Endodermal cell (in vitro differentiated cells): ENCODE data around the gene ZNF853. TPM values are rescaled to one million over a fixed set of nuclear protein-coding genes. Genes with fewer than 3 reads are reported as not detected.
"Not testable (repeated sequence)": the region's sequence is repeated elsewhere in the genome, so short reads cannot be mapped to it uniquely, and the experiment has no call there.

Experiments used
- DNase-seq: peaks from one replicate; pipeline ENCODE4 v3.0.0-alpha.2; 2017
- H3K27ac ChIP-seq: 2 replicates; pipeline ENCODE4 v1.5.1; 2013; ENCODE audit warnings: mild to moderate bottlenecking, low read depth, low read length, moderate library complexity
- H3K27me3 ChIP-seq: 2 replicates; pipeline ENCODE4 v1.6.1; 2013; ENCODE audit warnings: mild to moderate bottlenecking, low read length, moderate library complexity; ENCODE audit not compliant: insufficient read depth, control insufficient read depth, poor library complexity, severe bottlenecking
- H3K36me3 ChIP-seq: 2 replicates; pipeline ENCODE4 v1.7.0; 2013; ENCODE audit warnings: mild to moderate bottlenecking, low read length, moderate library complexity; ENCODE audit not compliant: control insufficient read depth, insufficient read depth
- H3K4me1 ChIP-seq: one replicate; pipeline ENCODE4 v1.7.0; 2013; ENCODE audit warnings: low read length; ENCODE audit not compliant: control insufficient read depth, insufficient read depth
- H3K4me3 ChIP-seq: 2 replicates; pipeline ENCODE4 v1.5.1; 2013; ENCODE audit warnings: mild to moderate bottlenecking, low read length, moderate library complexity
- H3K9ac ChIP-seq: 2 replicates; pipeline ENCODE4 v1.6.1; 2013; ENCODE audit warnings: mild to moderate bottlenecking, low read length, moderate library complexity; ENCODE audit not compliant: poor library complexity, severe bottlenecking; ENCODE audit errors: extremely low read depth
- H3K9me3 ChIP-seq: 2 replicates; pipeline ENCODE4 v1.6.1; 2013; ENCODE audit warnings: mild to moderate bottlenecking, low read length, moderate library complexity; ENCODE audit not compliant: control insufficient read depth
- H3K27ac Mint-ChIP-seq: 2 replicates; pipeline ENCODE4 v1.8.0; 2020; ENCODE audit warnings: mixed read lengths
- H3K27me3 Mint-ChIP-seq: 2 replicates; pipeline ENCODE4 v1.8.0; 2021; ENCODE audit warnings: mild to moderate bottlenecking, mixed read lengths; ENCODE audit not compliant: insufficient read depth
- H3K36me3 Mint-ChIP-seq: 2 replicates; pipeline ENCODE4 v1.8.0; 2020; ENCODE audit warnings: low read depth, mixed read lengths
- H3K4me1 Mint-ChIP-seq: 2 replicates; pipeline ENCODE4 v1.8.0; 2020; ENCODE audit warnings: mixed read lengths
- H3K4me3 Mint-ChIP-seq: 2 replicates; pipeline ENCODE4 v1.8.0; 2020; ENCODE audit warnings: mild to moderate bottlenecking, moderate library complexity, mixed read lengths
- H3K9me3 Mint-ChIP-seq: 2 replicates; pipeline ENCODE4 v1.8.0; 2020; ENCODE audit warnings: mild to moderate bottlenecking, mixed read lengths
- WGBS, 2 experiments: methylation state at CpG; one replicate each; pipeline versions ENCODE4 v1.1.5 to v1.1.7; 2013; ENCODE audit warnings: missing lambda C conversion rate in 2 of 2, mixed read lengths in 1 of 2; ENCODE audit not compliant: insufficient coverage in 1 of 2, insufficient read length in 1 of 2; 5-methylcytosine and 5-hydroxymethylcytosine counted together
- total RNA-seq, 2 donors: library from RNA; stranded (reverse); fragmentation: NEBNext Ultra II Directional in 1 of 2; extraction: Animal tissue kit (Norgen Biotek cat#: 25700) in 1 of 2; gene quantifications; 2 replicates in 1 of 2; 3 replicates in 1 of 2; pipeline ENCODE4 v1.2.1, GENCODE V29; 2021
- TF ChIP-seq, protein P1 (sequence below): fragments of 200-600 bp; sonication (generic); conservative IDR thresholded peaks from 2 replicates; pipeline ENCODE4 v1.5.0; 2021; ENCODE audit warnings: antibody characterized with exemption, mild to moderate bottlenecking

ZNF853 gene
- total RNA-seq, 2 donors from 2014 or later: 14.2 to 17.2 TPM

DNA sequence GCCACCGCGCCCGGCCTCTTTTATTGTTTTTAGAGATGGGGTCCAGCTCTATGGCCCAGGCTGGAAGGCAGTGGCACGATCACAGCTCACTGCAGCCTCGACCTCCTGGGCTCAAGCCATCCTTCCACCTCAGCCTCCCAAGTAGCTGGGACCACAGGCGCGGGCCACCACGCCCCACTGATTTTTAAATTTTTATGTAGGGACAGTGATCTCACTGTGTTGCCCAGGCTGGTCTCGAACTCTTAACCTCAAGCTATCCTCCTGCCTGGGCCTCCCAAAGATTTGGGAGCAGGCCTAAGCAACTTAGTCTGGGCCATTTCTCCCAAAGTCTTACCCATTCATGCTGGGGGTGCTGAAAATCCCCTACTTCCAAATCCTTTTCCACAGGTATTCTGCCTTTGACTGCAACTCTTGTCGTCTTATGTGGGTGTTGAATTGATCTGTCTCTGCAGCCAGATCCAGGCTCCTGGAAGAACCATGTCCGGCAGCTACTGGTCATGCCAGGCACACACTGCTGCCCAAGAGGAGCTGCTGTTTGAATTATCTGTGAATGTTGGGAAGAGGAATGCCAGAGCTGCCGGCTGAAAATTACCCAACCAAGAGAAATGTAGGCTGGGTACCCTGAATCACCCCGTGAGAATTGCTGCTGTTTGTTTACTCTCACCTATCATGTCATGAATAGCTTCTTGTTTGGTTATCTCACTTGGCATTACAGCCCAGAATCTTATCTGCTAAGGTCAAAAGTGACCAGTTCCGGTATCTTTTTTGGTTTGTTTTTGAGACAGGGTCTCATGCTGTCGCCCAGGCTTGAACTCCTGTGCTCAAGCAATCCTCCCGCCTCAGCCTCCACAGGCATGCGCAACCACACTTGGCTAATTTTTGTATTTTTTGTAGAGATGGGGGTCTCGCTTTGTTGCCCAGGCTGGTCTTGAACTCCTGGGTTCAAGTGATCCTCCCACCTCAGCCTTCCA is 37.0 kb upstream of the ZNF853 start:
- Mint-ChIP-seq H3K4me1 (peaks cover 6% of the 10 kb centered on the region), H3K9me3 (no peaks in the 10 kb centered on the region), H3K27me3 (no peaks in the 10 kb centered on the region), H3K4me3 (peak overlapping the region; percentile 73), H3K27ac (peak overlapping the region; percentile 93), H3K36me3 (peaks cover 38% of the 10 kb centered on the region)
- TF ChIP-seq, protein P1, sequence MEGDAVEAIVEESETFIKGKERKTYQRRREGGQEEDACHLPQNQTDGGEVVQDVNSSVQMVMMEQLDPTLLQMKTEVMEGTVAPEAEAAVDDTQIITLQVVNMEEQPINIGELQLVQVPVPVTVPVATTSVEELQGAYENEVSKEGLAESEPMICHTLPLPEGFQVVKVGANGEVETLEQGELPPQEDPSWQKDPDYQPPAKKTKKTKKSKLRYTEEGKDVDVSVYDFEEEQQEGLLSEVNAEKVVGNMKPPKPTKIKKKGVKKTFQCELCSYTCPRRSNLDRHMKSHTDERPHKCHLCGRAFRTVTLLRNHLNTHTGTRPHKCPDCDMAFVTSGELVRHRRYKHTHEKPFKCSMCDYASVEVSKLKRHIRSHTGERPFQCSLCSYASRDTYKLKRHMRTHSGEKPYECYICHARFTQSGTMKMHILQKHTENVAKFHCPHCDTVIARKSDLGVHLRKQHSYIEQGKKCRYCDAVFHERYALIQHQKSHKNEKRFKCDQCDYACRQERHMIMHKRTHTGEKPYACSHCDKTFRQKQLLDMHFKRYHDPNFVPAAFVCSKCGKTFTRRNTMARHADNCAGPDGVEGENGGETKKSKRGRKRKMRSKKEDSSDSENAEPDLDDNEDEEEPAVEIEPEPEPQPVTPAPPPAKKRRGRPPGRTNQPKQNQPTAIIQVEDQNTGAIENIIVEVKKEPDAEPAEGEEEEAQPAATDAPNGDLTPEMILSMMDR: no peak
- Histone ChIP-seq H3K27ac (no peak overlapping the region), H3K4me3 (peak overlapping the region; percentile 78), H3K36me3 (peaks cover 24% of the 10 kb centered on the region), H3K9ac (peak overlapping the region; percentile 21), H3K27me3 (no peaks in the 10 kb centered on the region), H3K4me1 (no peaks in the 10 kb centered on the region), H3K9me3 (no peaks in the 10 kb centered on the region)
- peak; percentile 60 for DNase-seq
- 72 to 84% methylated on average over 8 to 18 of the region's 18 CpGs for WGBS, 2 experiments

DNA sequence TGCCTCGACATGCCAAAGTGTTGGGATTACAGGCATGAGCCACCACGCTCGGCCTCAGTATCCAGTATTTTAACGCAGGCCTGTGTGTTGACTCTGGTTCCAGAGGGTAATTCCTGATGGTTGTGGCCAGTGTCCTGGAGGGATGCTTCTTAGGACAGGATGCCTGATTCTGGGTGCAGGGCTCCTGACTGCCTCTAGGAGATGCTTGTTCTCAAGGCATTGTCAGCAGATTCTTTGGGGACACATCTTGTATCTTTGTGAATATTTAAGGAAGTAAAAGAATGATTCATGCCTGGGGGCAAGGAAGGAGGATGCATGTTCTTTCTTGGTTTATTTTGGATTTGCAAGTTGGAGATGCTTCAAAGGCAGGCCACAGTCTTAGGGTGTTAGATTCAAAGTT is 36.0 kb upstream of the ZNF853 start:
- DNase-seq: peak; percentile 69
- Histone ChIP-seq H3K9ac (no peak overlapping the region), H3K27ac (no peak overlapping the region), H3K27me3 (no peaks in the 10 kb centered on the region), H3K9me3 (no peaks in the 10 kb centered on the region), H3K4me1 (no peaks in the 10 kb centered on the region), H3K36me3 (peaks cover 29% of the 10 kb centered on the region), H3K4me3 (no peak overlapping the region)
- Mint-ChIP-seq H3K36me3 (peaks cover 45% of the 10 kb centered on the region), H3K27ac (no peak overlapping the region), H3K27me3 (no peaks in the 10 kb centered on the region), H3K4me3 (peak overlapping the region; percentile 73), H3K9me3 (no peaks in the 10 kb centered on the region), H3K4me1 (peaks cover 6% of the 10 kb centered on the region)
- TF ChIP-seq, protein P1: peak; percentile 64
- 92 to 97% methylated on average over 4 of the region's 4 CpGs for WGBS, 2 experiments

DNA sequence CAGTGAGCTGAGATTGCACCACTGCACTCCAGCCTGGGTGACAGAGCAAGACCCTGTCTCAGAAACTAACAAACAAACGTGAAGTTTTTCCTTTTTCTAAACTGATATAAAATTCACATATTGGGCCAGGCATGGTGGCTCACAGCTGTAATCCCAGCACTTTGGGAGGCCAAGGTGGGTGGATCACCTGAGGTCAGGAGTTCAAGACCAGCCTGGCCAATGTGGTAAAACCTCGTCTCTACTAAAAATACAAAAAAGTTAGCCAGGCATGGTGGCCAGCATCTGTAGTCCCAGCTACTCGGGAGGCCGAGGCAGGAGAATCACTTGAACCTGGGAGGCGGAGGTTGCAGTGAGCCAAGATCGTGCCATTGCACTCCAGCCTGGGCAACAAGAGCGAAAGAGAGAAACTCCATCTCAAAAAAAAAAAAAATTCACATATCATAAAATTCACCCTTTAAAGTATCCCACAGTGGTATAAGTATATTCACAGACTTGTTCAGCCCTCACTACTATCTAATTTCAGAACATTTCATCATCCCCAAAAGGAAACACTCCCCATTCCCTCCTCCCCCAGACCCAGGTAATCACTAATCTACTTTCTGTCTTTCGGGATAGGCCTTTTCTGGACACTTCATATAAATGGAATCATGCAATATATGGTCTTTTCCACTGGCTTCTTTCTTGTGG is 29.5 kb upstream of the ZNF853 start:
- not testable (repeated sequence) for H3K4me1 Mint-ChIP-seq, H3K4me1 ChIP-seq, H3K27me3 ChIP-seq, H3K27ac Mint-ChIP-seq, H3K9me3 ChIP-seq, H3K4me3 ChIP-seq, H3K27ac ChIP-seq, H3K9ac ChIP-seq, H3K9me3 Mint-ChIP-seq, H3K4me3 Mint-ChIP-seq, H3K27me3 Mint-ChIP-seq, DNase-seq
- peaks cover 71% of the 10 kb centered on the region for H3K36me3 Mint-ChIP-seq
- H3K36me3 ChIP-seq: peaks cover 38% of the 10 kb centered on the region
- 92 to 97% methylated on average over 5 to 8 of the region's 8 CpGs for WGBS, 2 experiments
